ENCODE measurements around the gene GPR85.
"Not testable (repeated sequence)": the region's sequence is repeated elsewhere in the genome, so short reads cannot be mapped to it uniquely, and the experiment has no call there.

The GPR85 gene

GRCh38 chr7:113076703-113077102 lies 9.9 kb downstream of the GPR85 start:
- H3K9me3 ChIP-seq (ENCODE audit: low read depth, low read length): no peaks in the 10 kb centered on the region
- no peak overlapping the region for H3K4me3 ChIP-seq
- no peak overlapping the region for H3K9ac ChIP-seq (ENCODE audit: insufficient read length)
- H3K36me3 ChIP-seq (ENCODE audit: insufficient read depth, low read length): no peaks in the 10 kb centered on the region
- no peak overlapping the region for H3K27ac ChIP-seq
- no peak for DNase-seq (ENCODE audit: low read depth, low spot score)
- TF ChIP-seq EZH2 (IDR thresholded peaks at IDR 0.05) (no peak), POLR2AphosphoS5 (IDR thresholded peaks at IDR 0.05; ENCODE audit: borderline replicate concordance, low read depth, low read length) (no peak), FOXP2 (optimal IDR thresholded peaks at IDR 0.05; ENCODE audit: control extremely low read depth, extremely low read length, insufficient read depth) (no peak)

GRCh38 chr7:113071465-113071864 lies 15.2 kb downstream of the GPR85 start:
- DNase-seq (ENCODE audit: low read depth, low spot score): no peak
- H3K9me3 ChIP-seq (ENCODE audit: low read depth, low read length): no peaks in the 10 kb centered on the region
- H3K27ac ChIP-seq: no peak overlapping the region
- no peak overlapping the region for H3K4me3 ChIP-seq
- H3K9ac ChIP-seq (ENCODE audit: insufficient read length): no peak overlapping the region
- H3K36me3 ChIP-seq (ENCODE audit: insufficient read depth, low read length): no peaks in the 10 kb centered on the region
- TF ChIP-seq EZH2 (IDR thresholded peaks at IDR 0.05) (no peak), FOXP2 (optimal IDR thresholded peaks at IDR 0.05; ENCODE audit: control extremely low read depth, extremely low read length, insufficient read depth) (no peak), POLR2AphosphoS5 (IDR thresholded peaks at IDR 0.05; ENCODE audit: borderline replicate concordance, low read depth, low read length) (no peak)

GRCh38 chr7:113062499-113062898 lies 24.1 kb downstream of the GPR85 start:
- H3K9ac ChIP-seq (ENCODE audit: insufficient read length): no peak overlapping the region
- no peak overlapping the region for H3K4me3 ChIP-seq
- DNase-seq (ENCODE audit: low read depth, low spot score): no peak
- no peaks in the 10 kb centered on the region for H3K36me3 ChIP-seq (ENCODE audit: insufficient read depth, low read length)
- no peak for TF ChIP-seq FOXP2 (optimal IDR thresholded peaks at IDR 0.05; ENCODE audit: control extremely low read depth, extremely low read length, insufficient read depth)
- TF ChIP-seq POLR2AphosphoS5 (IDR thresholded peaks at IDR 0.05; ENCODE audit: borderline replicate concordance, low read depth, low read length): no peak
- no peak for TF ChIP-seq EZH2 (IDR thresholded peaks at IDR 0.05)
- no peaks in the 10 kb centered on the region for H3K9me3 ChIP-seq (ENCODE audit: low read depth, low read length)
- H3K27ac ChIP-seq: no peak overlapping the region

DNA sequence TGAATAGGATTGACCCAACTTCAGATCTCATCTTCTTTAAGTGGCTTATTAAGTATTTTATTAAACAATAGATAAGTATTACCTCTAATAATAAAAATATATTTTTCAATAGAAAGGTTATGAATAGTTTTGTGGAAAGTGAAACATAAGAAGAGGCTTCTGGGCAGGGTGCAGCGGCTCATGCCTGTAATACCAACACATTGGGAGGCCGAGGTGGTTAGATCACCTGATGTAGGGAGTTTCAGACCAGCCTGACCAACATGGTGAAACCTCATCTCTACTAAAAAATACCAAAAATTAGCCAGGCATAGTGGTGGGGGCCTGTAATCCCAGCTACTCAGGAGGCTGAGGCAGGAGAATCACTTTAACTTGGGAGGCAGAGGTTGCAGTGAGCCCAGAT lies 26.5 kb downstream of the GPR85 start:
- H3K9me3 ChIP-seq (ENCODE audit: low read depth, low read length): no peaks in the 10 kb centered on the region
- DNase-seq (ENCODE audit: low read depth, low spot score): no peak
- H3K9ac ChIP-seq (ENCODE audit: insufficient read length): no peak overlapping the region
- TF ChIP-seq EZH2 (IDR thresholded peaks at IDR 0.05): no peak
- no peak for TF ChIP-seq FOXP2 (optimal IDR thresholded peaks at IDR 0.05; ENCODE audit: control extremely low read depth, extremely low read length, insufficient read depth)
- TF ChIP-seq POLR2AphosphoS5 (IDR thresholded peaks at IDR 0.05; ENCODE audit: borderline replicate concordance, low read depth, low read length): no peak
- no peaks in the 10 kb centered on the region for H3K36me3 ChIP-seq (ENCODE audit: insufficient read depth, low read length)
- H3K4me3 ChIP-seq: no peak overlapping the region
- H3K27ac ChIP-seq: no peak overlapping the region

DNA sequence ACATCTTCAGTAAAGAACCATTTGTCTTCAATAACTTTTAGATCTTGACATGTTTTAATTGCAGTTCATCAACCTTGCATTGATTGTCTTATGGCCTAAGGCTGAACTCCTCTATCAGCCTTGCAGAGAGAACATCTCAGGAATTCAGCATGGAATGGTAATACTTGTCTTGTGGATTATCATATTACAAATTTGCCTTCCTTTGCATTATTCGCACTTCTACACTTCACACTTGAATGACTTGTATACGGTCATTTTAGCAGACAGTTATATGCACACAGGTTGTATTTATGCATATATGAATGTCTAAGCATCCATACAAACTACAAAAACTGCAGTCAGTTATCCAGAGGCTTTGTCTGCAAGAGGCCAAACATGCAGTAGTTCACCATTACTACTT lies 31.7 kb downstream of the GPR85 start:
- Histone ChIP-seq H3K27ac (no peak overlapping the region), H3K36me3 (ENCODE audit: insufficient read depth, low read length) (no peaks in the 10 kb centered on the region), H3K4me3 (no peak overlapping the region), H3K9ac (ENCODE audit: insufficient read length) (no peak overlapping the region), H3K9me3 (ENCODE audit: low read depth, low read length) (no peaks in the 10 kb centered on the region)
- TF ChIP-seq FOXP2 (optimal IDR thresholded peaks at IDR 0.05; ENCODE audit: control extremely low read depth, extremely low read length, insufficient read depth) (no peak), EZH2 (IDR thresholded peaks at IDR 0.05) (no peak), POLR2AphosphoS5 (IDR thresholded peaks at IDR 0.05; ENCODE audit: borderline replicate concordance, low read depth, low read length) (no peak)
- no peak for DNase-seq (ENCODE audit: low read depth, low spot score)

DNA sequence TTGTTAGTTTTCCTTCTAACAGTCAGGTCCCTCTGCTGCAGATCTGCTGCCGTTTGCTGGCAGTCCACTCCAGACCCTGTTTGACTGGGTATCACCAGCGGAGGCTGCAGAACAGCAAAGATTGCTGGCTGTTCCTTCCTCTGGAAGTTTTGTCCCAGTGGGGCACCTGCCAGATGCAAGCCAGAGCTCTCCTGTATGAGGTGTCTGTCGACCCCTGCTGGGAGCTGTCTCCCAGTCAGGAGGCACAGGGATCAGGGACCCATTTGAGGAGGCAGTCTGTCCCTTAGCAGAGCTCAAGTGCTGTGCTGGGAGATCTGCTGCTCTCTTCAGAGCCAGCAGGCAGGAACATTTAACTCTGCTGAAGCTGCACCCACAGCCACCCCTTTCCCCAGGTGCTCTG lies 32.4 kb downstream of the GPR85 start:
- not testable (repeated sequence) for H3K9me3 ChIP-seq (ENCODE audit: low read depth, low read length); H3K36me3 ChIP-seq (ENCODE audit: insufficient read depth, low read length); H3K27ac ChIP-seq; DNase-seq (ENCODE audit: low read depth, low spot score); H3K4me3 ChIP-seq; H3K9ac ChIP-seq (ENCODE audit: insufficient read length)

GRCh38 chr7:113049221-113049620 lies 37.4 kb downstream of the GPR85 start:
- H3K27ac ChIP-seq; H3K36me3 ChIP-seq (ENCODE audit: insufficient read depth, low read length); H3K9ac ChIP-seq (ENCODE audit: insufficient read length); H3K4me3 ChIP-seq; H3K9me3 ChIP-seq (ENCODE audit: low read depth, low read length); DNase-seq (ENCODE audit: low read depth, low spot score): not testable (repeated sequence)

DNA sequence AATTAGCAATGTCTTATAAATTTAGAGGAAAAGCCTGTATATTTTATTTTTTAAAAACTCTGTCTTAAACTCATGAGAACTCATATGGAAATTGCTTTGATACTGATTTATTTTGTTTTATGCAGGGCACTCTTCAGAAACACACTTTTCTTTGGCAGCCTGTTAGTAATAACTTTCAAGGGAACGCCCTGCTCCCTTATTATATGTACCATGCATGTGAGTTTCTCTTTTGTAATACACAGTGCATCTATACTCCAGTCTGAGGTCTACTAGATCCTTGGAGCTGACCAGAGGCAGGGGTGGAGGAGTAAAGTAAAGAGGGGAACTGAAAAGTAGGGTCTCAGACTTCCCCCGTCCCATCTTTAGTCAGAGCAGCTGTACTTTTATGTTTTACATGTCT lies 40.2 kb downstream of the GPR85 start:
- no peaks in the 10 kb centered on the region for H3K36me3 ChIP-seq (ENCODE audit: insufficient read depth, low read length)
- no peak overlapping the region for H3K4me3 ChIP-seq
- no peaks in the 10 kb centered on the region for H3K9me3 ChIP-seq (ENCODE audit: low read depth, low read length)
- no peak overlapping the region for H3K27ac ChIP-seq
- TF ChIP-seq FOXP2 (optimal IDR thresholded peaks at IDR 0.05; ENCODE audit: control extremely low read depth, extremely low read length, insufficient read depth) (no peak), POLR2AphosphoS5 (IDR thresholded peaks at IDR 0.05; ENCODE audit: borderline replicate concordance, low read depth, low read length) (no peak), EZH2 (IDR thresholded peaks at IDR 0.05) (no peak)
- no peak overlapping the region for H3K9ac ChIP-seq (ENCODE audit: insufficient read length)
- no peak for DNase-seq (ENCODE audit: low read depth, low spot score)

DNA sequence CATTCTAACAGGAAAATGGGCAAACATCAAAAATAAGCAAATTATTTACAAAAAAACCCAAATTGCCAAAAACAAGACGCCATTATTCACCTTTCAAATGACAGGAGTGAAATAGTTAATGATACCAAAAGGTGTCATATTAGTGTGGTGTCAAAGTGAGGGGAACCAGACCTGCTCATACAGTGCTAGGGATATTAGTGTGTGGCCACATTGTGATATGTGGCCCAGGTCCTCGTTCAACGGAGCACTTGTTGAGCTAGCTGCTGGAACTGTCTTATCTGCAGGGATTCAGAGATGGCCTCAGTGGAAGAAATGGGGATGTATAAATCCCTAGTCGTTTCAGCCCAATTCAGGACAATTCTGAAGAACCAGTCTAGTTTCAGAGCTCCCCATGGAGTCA lies 41.2 kb downstream of the GPR85 start:
- H3K36me3 ChIP-seq (ENCODE audit: insufficient read depth, low read length): no peaks in the 10 kb centered on the region
- TF ChIP-seq POLR2AphosphoS5 (IDR thresholded peaks at IDR 0.05; ENCODE audit: borderline replicate concordance, low read depth, low read length) (no peak), EZH2 (IDR thresholded peaks at IDR 0.05) (no peak), FOXP2 (optimal IDR thresholded peaks at IDR 0.05; ENCODE audit: control extremely low read depth, extremely low read length, insufficient read depth) (no peak)
- no peak overlapping the region for H3K4me3 ChIP-seq
- H3K9me3 ChIP-seq (ENCODE audit: low read depth, low read length): no peaks in the 10 kb centered on the region
- no peak overlapping the region for H3K9ac ChIP-seq (ENCODE audit: insufficient read length)
- DNase-seq (ENCODE audit: low read depth, low spot score): no peak
- H3K27ac ChIP-seq: no peak overlapping the region
